ENCODE measurements around the gene TMEM233. TPM values are rescaled to one million over a fixed set of nuclear protein-coding genes. Genes with fewer than 3 reads are reported as not detected.

Gene TMEM233
- polyA plus RNA-seq, 1 of the 3 experiments (the other 2 are of a cell fraction) = 2.6 TPM

DNA sequence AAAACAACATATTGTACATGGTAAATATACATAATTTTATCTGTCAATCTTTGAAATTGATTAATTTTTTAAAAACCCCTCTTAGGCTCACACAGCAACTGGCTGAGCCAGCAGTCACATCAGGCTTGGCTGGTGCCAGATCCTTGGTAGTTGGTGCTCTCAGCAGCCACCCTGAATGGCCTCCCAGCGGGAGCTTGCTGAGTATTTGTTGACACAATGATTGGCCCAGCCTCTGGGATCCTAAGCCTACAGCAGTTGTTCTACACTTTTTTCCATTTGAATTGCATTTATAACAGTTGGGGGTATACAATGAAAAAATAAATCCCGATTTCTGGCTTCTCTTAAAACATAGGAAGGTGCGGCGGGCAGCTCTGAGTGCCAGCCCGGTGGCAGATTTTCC, 85.5 kb downstream of the TMEM233 start:
- H3K79me2 ChIP-seq (ENCODE audit: insufficient read depth) = no peaks in the 10 kb centered on the region
- peaks cover 43 to 83% of the 10 kb centered on the region in 2 experiments for H3K36me3 ChIP-seq (replicated peaks in 1 of 2; ENCODE audit: control insufficient read depth in 1 of 2, insufficient read depth in 2 of 2, low read length in 1 of 2)
- no peak overlapping the region for H3K4me3 ChIP-seq (ENCODE audit: low read depth in 2 of 2, low read length in 1 of 2)
- TF ChIP-seq ZBTB33 (IDR thresholded peaks at IDR 0.05; ENCODE audit: borderline replicate concordance, low read depth) = no peak
- H3K27me3 ChIP-seq (ENCODE audit: insufficient read depth) = no peaks in the 10 kb centered on the region
- WGBS (ENCODE audit: low lambda C conversion rate) = 96% methylated on average over 5 of the region's 5 CpGs
- ChIA-PET CTCF (interaction anchor here (0.9 to 1.3 kb wide), 3 partner anchors 11 to 29 kb away, joined by 3 to 4 read pairs (median 4); partner anchors contain the start of gene PRKAB1), POLR2A (no interaction called here)
- no peak overlapping the region for H3K4me2 ChIP-seq
- H3K9ac ChIP-seq = no peak overlapping the region
- no peaks in the 10 kb centered on the region for H3K9me2 ChIP-seq
- peaks cover 13% of the 10 kb centered on the region for H3F3A ChIP-seq (replicated peaks; ENCODE audit: insufficient read depth)
- H4K20me1 ChIP-seq (ENCODE audit: insufficient read depth) = no peaks in the 10 kb centered on the region
- no peaks in the 10 kb centered on the region for H3K4me1 ChIP-seq (ENCODE audit: control insufficient read depth in 1 of 2, insufficient read depth in 2 of 2, low read depth in 1 of 2, low read length in 1 of 2)
- H2AFZ ChIP-seq (ENCODE audit: low read depth) = no peak overlapping the region
- H3K27ac ChIP-seq (ENCODE audit: low read depth in 2 of 2, low read length in 1 of 2) = no peak overlapping the region
- no peaks in the 10 kb centered on the region for H3K9me3 ChIP-seq
- DNase-seq = no peak

DNA sequence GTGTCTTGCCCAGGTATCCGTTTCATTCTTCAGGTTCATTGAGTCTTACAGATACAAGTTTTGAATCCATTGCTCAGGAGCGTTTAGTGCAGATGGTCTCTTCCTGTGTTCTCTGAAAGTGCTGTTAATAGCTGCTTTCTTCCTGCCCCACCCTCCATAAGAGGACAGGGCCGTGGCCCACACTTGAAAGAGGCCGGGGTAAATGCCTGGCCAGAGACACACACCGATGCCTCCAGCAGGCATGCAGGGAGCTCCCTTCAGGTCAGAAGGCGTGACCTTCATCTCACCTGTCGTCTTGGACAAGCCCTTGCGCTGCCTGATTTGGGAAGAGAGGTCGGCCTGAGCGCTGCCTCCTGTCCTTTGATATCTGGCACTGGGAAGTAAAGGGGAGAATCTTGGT, 85.9 kb downstream of the TMEM233 start:
- Histone ChIP-seq H3K4me3 (ENCODE audit: low read depth in 2 of 2, low read length in 1 of 2) (no peak overlapping the region), H3K9me3 (no peaks in the 10 kb centered on the region), H3K4me1 (ENCODE audit: control insufficient read depth in 1 of 2, insufficient read depth in 2 of 2, low read depth in 1 of 2, low read length in 1 of 2) (no peaks in the 10 kb centered on the region; a peak in 1 of 4 replicates), H3K27me3 (ENCODE audit: insufficient read depth) (no peaks in the 10 kb centered on the region), H3K4me2 (no peak overlapping the region), H3F3A (replicated peaks; ENCODE audit: insufficient read depth) (peaks cover 14% of the 10 kb centered on the region), H3K79me2 (ENCODE audit: insufficient read depth) (no peaks in the 10 kb centered on the region), H3K9me2 (no peaks in the 10 kb centered on the region), H4K20me1 (ENCODE audit: insufficient read depth) (no peaks in the 10 kb centered on the region), H2AFZ (ENCODE audit: low read depth) (no peak overlapping the region), H3K36me3 (replicated peaks in 1 of 2; ENCODE audit: control insufficient read depth in 1 of 2, insufficient read depth in 2 of 2, low read length in 1 of 2) (peaks cover 42 to 78% of the 10 kb centered on the region in 2 experiments), H3K9ac (no peak overlapping the region), H3K27ac (ENCODE audit: low read depth in 2 of 2, low read length in 1 of 2) (no peak overlapping the region)
- DNase-seq = no peak
- no peak for TF ChIP-seq TCF12 (IDR thresholded peaks at IDR 0.05)
- TF ChIP-seq CTCF (IDR thresholded peaks at IDR 0.05) = no peak
- no peak for TF ChIP-seq NFIC (IDR thresholded peaks at IDR 0.05; ENCODE audit: borderline replicate concordance)
- no peak for TF ChIP-seq GABPA (IDR thresholded peaks at IDR 0.05; ENCODE audit: low read depth)
- TF ChIP-seq FOXJ3 (CRISPR knock-in tag; IDR thresholded peaks at IDR 0.05) = no peak
- TF ChIP-seq SIN3A (IDR thresholded peaks at IDR 0.05; ENCODE audit: borderline replicate concordance, low read depth, low read length) = no peak
- no peak for TF ChIP-seq FOXM1 (IDR thresholded peaks at IDR 0.05; ENCODE audit: low read depth)
- TF ChIP-seq REST (IDR thresholded peaks at IDR 0.05; ENCODE audit: low read depth, low read length) = no peak
- no peak for TF ChIP-seq USF2 (IDR thresholded peaks at IDR 0.05; ENCODE audit: borderline replicate concordance, low read depth, low read length)
- TF ChIP-seq MAX (IDR thresholded peaks at IDR 0.05; ENCODE audit: low read depth) = no peak
- WGBS (ENCODE audit: low lambda C conversion rate) = 92% methylated on average over 10 of the region's 10 CpGs
- ChIA-PET POLR2A (no interaction called here), CTCF (interaction anchor here (1.0 to 1.3 kb wide), 2 partner anchors 16 to 30 kb away, joined by 3 to 4 read pairs; no protein-coding TSS in a partner anchor)
